Muscle of arm (tissue), 14 donors: ENCODE results near the gene ATF3. TPM values are rescaled to one million over a fixed set of nuclear protein-coding genes. Genes with fewer than 3 reads are reported as not detected.

Source experiments
- DNase-seq: peaks from one replicate; pipeline ENCODE4 v3.0.0-alpha.2; 2013
- long read RNA-seq, 11 donors: transcript quantifications; one replicate each; lab custom pipeline, GENCODE V29; 2026
- polyA plus RNA-seq, 12 donors: library from polyadenylated mRNA; unstranded; fragments of 120-200 nt; gene quantifications; one replicate each; pipeline ENCODE4 v1.2.1, GENCODE V29; 2013; ENCODE audit not compliant: insufficient read length in 12 of 12

Gene ATF3
- polyA plus RNA-seq: 100 to 1,000 TPM in 1 of 12 donors, 10 to 100 TPM in 10, not detected in 1; 11.9 to 120 (median 48.5) TPM
- long read RNA-seq, donor 1, partial matches to known transcripts: 0 of 5 reads
- long read RNA-seq, donor 1, other reads (novel, unspliced or antisense): 0 of 5 reads
- long read RNA-seq, donor 2, partial matches to known transcripts: 0 of 1 reads
- long read RNA-seq, donor 2, other reads (novel, unspliced or antisense): 0 of 1 reads
- long read RNA-seq, donor 3, partial matches to known transcripts: 0 of 2 reads
- long read RNA-seq, donor 3, other reads (novel, unspliced or antisense): 0 of 2 reads
- long read RNA-seq, donor 4, partial matches to known transcripts: 0 of 2 reads
- long read RNA-seq, donor 4, other reads (novel, unspliced or antisense): 0 of 2 reads
- long read RNA-seq, donor 5, transcript ATF3-202 (4 exons, 2,033 nt): major isoform, 8 of 11 reads
- long read RNA-seq, donor 5, partial matches to known transcripts: 0 of 11 reads
- long read RNA-seq, donor 5, other reads (novel, unspliced or antisense): 0 of 11 reads
- long read RNA-seq, donor 6, partial matches to known transcripts: 0 of 2 reads
- long read RNA-seq, donor 6, other reads (novel, unspliced or antisense): 0 of 2 reads
- long read RNA-seq, donor 7, partial matches to known transcripts: 12 of 16 reads
- long read RNA-seq, donor 7, other reads (novel, unspliced or antisense): 0 of 16 reads
- long read RNA-seq, donor 8, transcript ATF3-202 (4 exons, 2,033 nt): major isoform, 19 of 32 reads
- long read RNA-seq, donor 8, partial matches to known transcripts: 11 of 32 reads
- long read RNA-seq, donor 8, other reads (novel, unspliced or antisense): 0 of 32 reads
- long read RNA-seq, donor 9, transcript ATF3-202 (4 exons, 2,033 nt): major isoform, 5 of 30 reads
- long read RNA-seq, donor 9, partial matches to known transcripts: 22 of 30 reads
- long read RNA-seq, donor 9, other reads (novel, unspliced or antisense): 0 of 30 reads
- long read RNA-seq, donor 10, partial matches to known transcripts: 0 of 1 reads
- long read RNA-seq, donor 10, other reads (novel, unspliced or antisense): 0 of 1 reads
- long read RNA-seq, donor 11: 0 reads

- DNase-seq: peak; percentile 97
Observed at GRCh38 chr1:212608392-212608958, at the start of gene ATF3. Gene ATF3, plus strand, starts transcription at chr1:212608761. Its CDS starts 6,261 bp downstream, at chr1:212615022.

GRCh38 chr1:212559929-212560328 lies 48.6 kb upstream of the ATF3 start:
- no peak for DNase-seq

DNA sequence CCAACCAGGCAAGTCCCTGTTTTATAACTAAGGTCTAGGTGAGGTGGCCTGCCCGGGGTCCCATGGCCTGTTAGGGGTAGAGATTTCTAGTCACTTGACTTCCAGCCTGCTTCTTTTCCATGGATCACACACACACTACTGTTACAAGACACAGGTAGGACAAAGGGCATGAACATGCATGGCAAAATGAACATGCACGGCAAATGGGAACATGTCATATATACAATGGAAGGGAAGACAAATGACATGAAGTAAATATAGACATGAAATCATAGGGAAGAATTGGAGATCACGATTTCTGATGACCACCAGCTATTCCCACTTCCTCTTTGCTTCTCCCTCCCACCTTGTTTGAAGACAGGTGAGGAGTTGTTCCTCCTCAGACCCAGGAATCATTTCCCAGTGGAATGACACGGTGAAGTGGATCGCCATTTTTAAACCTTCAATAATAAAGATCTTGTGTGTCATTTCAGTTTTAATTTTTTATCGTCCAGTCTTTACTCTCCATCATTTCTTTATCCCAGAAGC lies 47.6 kb upstream of the ATF3 start:
- no peak for DNase-seq

- DNase-seq: no peak
Observed at GRCh38 chr1:212561501-212561931, 47.0 kb upstream of the ATF3 start.

DNA sequence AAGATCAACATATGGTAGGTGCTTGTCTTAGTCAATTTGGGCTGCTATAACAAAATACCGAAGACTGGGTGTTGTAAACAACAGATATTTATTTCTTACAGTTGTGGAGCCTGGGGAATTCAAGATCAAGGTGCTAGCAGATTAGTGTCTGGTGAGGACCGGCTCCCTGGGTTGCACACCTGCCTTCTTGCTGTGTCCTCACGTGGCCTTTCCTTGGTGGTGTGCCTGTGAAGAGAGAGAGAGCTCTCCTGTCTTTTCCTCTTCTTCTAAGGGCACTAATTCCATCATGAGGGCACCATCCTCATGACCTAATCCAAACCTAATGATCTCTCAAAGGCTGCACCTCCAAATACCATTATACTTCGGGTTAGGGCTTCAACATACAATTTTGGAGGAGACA lies 45.8 kb upstream of the ATF3 start:
- no peak for DNase-seq

- DNase-seq: no peak
Observed at GRCh38 chr1:212565079-212565478, 43.5 kb upstream of the ATF3 start.

- no peak for DNase-seq
Observed at GRCh38 chr1:212565571-212566305, 42.8 kb upstream of the ATF3 start.

DNA sequence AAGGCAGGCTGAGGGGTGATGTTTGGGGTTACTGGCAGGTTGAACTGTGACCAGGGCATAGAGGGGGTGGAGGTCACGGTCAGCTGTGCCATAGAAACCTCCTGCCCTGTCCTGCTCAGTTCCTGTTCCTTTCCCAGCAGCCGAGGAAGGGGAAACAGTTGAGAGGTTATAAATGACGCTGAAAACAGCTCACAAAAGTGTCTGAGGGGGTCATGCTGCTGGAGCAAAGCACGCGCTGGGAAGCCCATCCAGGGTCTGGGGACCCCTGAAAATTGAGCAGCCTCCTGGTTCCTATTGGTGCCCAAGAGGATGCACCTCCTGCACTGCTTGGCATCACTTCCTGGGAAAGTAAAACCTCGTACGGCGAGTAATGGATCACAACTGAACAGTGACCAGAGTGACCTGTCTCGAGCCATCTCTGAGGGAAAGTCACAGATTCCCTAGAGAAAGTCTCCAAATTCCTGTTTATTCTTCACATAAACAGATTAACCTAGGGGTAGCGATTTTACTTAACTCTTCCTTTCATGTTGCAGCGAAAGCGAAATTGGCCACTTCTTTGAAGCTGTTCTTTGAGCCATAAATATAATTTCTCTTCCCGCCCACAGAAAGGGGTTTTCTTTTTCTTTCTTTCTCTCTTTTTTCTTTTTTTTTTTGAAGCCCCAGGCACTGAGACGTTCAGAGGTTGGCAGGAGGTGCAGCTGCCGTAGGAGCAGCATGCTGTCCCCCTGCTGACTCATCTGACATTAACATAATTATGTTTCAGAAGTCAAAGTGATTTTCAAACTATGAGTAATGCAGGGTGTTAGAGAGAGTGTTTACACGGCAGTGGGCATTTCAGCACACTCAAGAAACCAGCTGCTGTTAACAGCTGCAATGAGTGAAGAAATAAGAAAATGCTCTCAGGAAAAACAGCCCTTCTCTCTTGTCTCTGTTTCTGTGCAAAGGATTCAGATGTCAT lies 41.8 kb upstream of the ATF3 start:
- peak; percentile 33 for DNase-seq

GRCh38 chr1:212567638-212568037 lies 40.9 kb upstream of the ATF3 start:
- DNase-seq: no peak

DNA sequence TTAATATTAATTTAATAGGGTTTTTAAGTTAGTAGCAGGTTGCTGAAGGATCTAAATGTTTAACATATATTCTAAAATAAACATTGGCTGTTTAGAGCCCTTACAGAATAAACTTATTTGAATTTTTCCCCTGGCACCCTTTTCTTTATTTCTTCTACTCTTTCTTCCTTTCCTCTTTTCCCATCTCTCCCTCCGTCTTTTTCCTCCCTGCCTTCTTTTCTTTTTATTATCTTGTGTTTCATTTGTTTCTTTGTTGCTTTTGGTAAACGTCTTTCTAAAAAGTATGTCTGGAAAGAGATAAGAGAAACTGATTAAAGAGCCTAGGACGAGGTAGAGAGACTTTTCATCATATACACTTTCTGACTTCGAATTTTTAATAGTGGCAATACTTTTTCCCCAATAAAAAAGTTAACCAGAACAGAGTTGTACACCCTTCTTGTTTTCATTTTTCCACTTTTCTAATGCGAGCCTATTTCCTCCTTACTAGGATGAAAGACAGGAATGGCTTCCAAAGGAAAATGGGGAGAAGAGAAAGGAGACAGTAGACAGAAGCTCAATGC lies 39.5 kb upstream of the ATF3 start:
- no peak for DNase-seq

DNA sequence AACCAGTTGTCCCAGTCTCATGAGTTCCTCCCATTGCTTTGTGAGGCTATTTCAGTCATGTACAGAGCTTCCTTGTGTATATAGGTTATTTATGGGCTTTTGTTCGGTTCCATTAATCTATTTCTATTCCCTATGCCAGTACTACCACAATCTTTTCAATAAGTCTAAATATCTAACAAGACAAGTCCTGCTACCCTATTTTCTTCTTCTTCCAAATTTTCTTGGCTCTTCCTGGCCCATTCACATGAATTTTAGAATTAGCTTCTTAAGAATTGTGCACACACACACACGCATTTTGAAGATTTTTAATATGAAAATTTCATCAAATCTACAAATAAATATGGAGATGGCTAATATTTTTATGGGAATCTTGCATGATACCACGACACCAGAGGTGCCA lies 33.8 kb upstream of the ATF3 start:
- DNase-seq: no peak

GRCh38 chr1:212575333-212575732 lies 33.2 kb upstream of the ATF3 start:
- DNase-seq: no peak

DNA sequence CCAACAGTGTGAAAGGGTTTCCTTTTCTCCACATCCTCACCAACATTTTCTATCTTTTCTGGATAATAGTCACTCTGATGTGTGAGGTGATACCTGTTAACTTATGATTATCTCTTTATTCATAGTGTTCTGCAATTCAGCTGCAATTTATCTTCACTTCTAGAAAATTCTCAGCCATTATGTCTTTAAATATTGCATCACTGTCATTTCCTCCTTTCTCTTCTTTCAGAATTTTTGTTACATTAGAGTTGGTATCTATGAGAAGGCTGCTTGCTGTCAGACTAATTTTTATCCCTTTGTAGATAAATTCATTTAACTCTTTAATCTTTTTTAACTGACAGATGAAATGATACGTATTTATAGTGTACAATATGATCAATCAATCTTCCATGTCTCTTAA lies 30.5 kb upstream of the ATF3 start:
- no peak for DNase-seq

GRCh38 chr1:212581034-212581433 lies 27.5 kb upstream of the ATF3 start:
- no peak for DNase-seq

GRCh38 chr1:212582291-212582690 lies 26.3 kb upstream of the ATF3 start:
- no peak for DNase-seq

- DNase-seq: no peak
Observed at GRCh38 chr1:212582808-212583615, 25.5 kb upstream of the ATF3 start.

GRCh38 chr1:212583643-212584042 lies 24.9 kb upstream of the ATF3 start:
- no peak for DNase-seq

GRCh38 chr1:212584092-212584886 lies 24.3 kb upstream of the ATF3 start:
- no peak for DNase-seq
